PC-9 (cell line): ENCODE data around the gene CPA3. TPM values are rescaled to one million over a fixed set of nuclear protein-coding genes. Genes with fewer than 3 reads are reported as not detected.
A peak's percentile ranks its signal among the peaks of the same experiment; 100 is the strongest.

Experiments used
- BruUV-seq: library from RNA; stranded (reverse); fragments of 400-500 nt; replicated peaks from 2 replicates; lab custom pipeline; 2021; lab: Mats Ljungman, UMichigan
- CTCF ChIA-PET: fragments of 300-600 bp; sonication (Branson Sonifier 250); formaldehyde crosslinking; loops from one replicate; lab custom pipeline; 2022; ENCODE audit warnings: antibody characterized with exemption; lab: Charles Lee
- POLR2A ChIA-PET: fragments of 300-600 bp; sonication (Branson Sonifier 250); formaldehyde crosslinking; loops from one replicate; lab custom pipeline; 2022; ENCODE audit warnings: antibody characterized with exemption; ENCODE audit not compliant: unreplicated experiment; lab: Charles Lee
- DNase-seq, 2 experiments: peaks; one replicate each; pipeline versions ENCODE4 v3.0.0 to v3.0.0-alpha.2; 2015 to 2022; ENCODE audit warnings: mixed read lengths in 1 of 2
- H2AFZ ChIP-seq: fragments of 200-600 bp; sonication (generic); 2 replicates; pipeline ENCODE4 v1.8.1; 2017; ENCODE audit warnings: antibody characterized with exemption
- H3F3A ChIP-seq: fragments of 200-600 bp; sonication (generic); 2 replicates; pipeline ENCODE4 v1.8.1; 2017; ENCODE audit warnings: antibody characterized with exemption, mild to moderate bottlenecking, low read depth; ENCODE audit not compliant: insufficient read depth
- H3K27ac ChIP-seq: fragments of 200-600 bp; sonication (generic); 2 replicates; pipeline ENCODE4 v1.6.1; 2016; ENCODE audit warnings: mixed run types
- H3K27me3 ChIP-seq: fragments of 200-600 bp; sonication (generic); 2 replicates; pipeline ENCODE4 v1.6.1; 2016; ENCODE audit warnings: low read depth, mixed run types; ENCODE audit not compliant: insufficient read depth
- H3K36me3 ChIP-seq: fragments of 200-600 bp; sonication (generic); 2 replicates; pipeline ENCODE4 v1.6.1; 2016; ENCODE audit warnings: low read depth, mixed run types
- H3K4me1 ChIP-seq: fragments of 200-600 bp; sonication (generic); replicated peaks from 2 replicates; pipeline ENCODE4 v1.6.1; 2016; ENCODE audit warnings: mixed run types; ENCODE audit not compliant: insufficient read depth
- H3K4me2 ChIP-seq: fragments of 200-600 bp; sonication (generic); 2 replicates; pipeline ENCODE4 v1.6.1; 2017; ENCODE audit warnings: mixed run types
- H3K4me3 ChIP-seq: fragments of 200-600 bp; sonication (generic); 2 replicates; pipeline ENCODE4 v1.6.1; 2016; ENCODE audit warnings: mixed run types
- H3K79me2 ChIP-seq: fragments of 200-600 bp; sonication (generic); 2 replicates; pipeline ENCODE4 v1.6.1; 2017; ENCODE audit warnings: low read depth, mixed run types
- H3K9me2 ChIP-seq: fragments of 200-600 bp; sonication (generic); 2 replicates; pipeline ENCODE4 v1.8.1; 2017; ENCODE audit warnings: mild to moderate bottlenecking; ENCODE audit not compliant: insufficient read depth
- H3K9me3 ChIP-seq: fragments of 200-600 bp; sonication (generic); 2 replicates; pipeline ENCODE4 v1.8.1; 2016; ENCODE audit warnings: low read depth; ENCODE audit not compliant: insufficient read depth
- H4K20me1 ChIP-seq: fragments of 200-600 bp; sonication (generic); 2 replicates; pipeline ENCODE4 v1.8.1; 2017; ENCODE audit not compliant: insufficient read depth
- CTCF ChIP-seq: fragments of 200-600 bp; sonication (generic); conservative IDR thresholded peaks from 2 replicates; pipeline ENCODE4 v1.6.1; 2017; ENCODE audit warnings: mixed run types, antibody characterized with exemption, mild to moderate bottlenecking, moderate library complexity
- EZH2 ChIP-seq: fragments of 200-600 bp; sonication (generic); IDR thresholded peaks from 2 replicates; pipeline ENCODE4 v1.8.0; 2017; ENCODE audit warnings: antibody characterized with exemption, low read depth
- intact Hi-C: fragments of 100-400 bp; cut with micrococcal nuclease; formaldehyde crosslinking; loops from one replicate; pipeline ENCODE4 v1.10.0; 2022; ENCODE audit not compliant: unreplicated experiment
- total RNA-seq: library from RNA; stranded (reverse); gene quantifications from 2 replicates; pipeline ENCODE4 v1.2.3, GENCODE V29; 2021

The CPA3 gene
- total RNA-seq, 1 experiment from 2014 or later: not detected

- ChIA-PET POLR2A (no interaction called here), CTCF (no interaction called here)
- no peak overlapping the region for H2AFZ ChIP-seq
- no peaks in the 10 kb centered on the region for H4K20me1 ChIP-seq
- no peaks in the 10 kb centered on the region for H3K9me3 ChIP-seq
- no peak for TF ChIP-seq CTCF
- TF ChIP-seq EZH2: no peak
- H3K9me2 ChIP-seq: no peaks in the 10 kb centered on the region
- no TSS peak for BruUV-seq
- 0 out of 2 replicates have a peak, but pooled peaks cover 3% of the 10 kb centered on the region for H3K4me1 ChIP-seq
- H3K4me2 ChIP-seq: no peak overlapping the region
- H3K27me3 ChIP-seq: no peaks in the 10 kb centered on the region
- no peak overlapping the region for H3K27ac ChIP-seq
- H3F3A ChIP-seq: no peaks in the 10 kb centered on the region
- no peak overlapping the region for H3K4me3 ChIP-seq
- H3K36me3 ChIP-seq: no peaks in the 10 kb centered on the region
- intact Hi-C loops: loop anchor here (10.0 kb wide), 1 partner anchor 436 kb away; no protein-coding TSS in a partner anchor
- H3K79me2 ChIP-seq: no peaks in the 10 kb centered on the region
- no peak for DNase-seq
Measured at GRCh38 chr3:148940983-148941382, 75.9 kb downstream of the CPA3 start.

- DNase-seq: peak; percentile 34 to 72
- POLR2A ChIA-PET: no interaction called here
- no peaks in the 10 kb centered on the region for H3F3A ChIP-seq
- no peaks in the 10 kb centered on the region for H3K36me3 ChIP-seq
- H2AFZ ChIP-seq: no peak overlapping the region
- no peaks in the 10 kb centered on the region for H3K27me3 ChIP-seq
- no peak overlapping the region for H3K27ac ChIP-seq
- H3K4me1 ChIP-seq: 0 out of 2 replicates have a peak, but pooled peaks cover 3% of the 10 kb centered on the region
- CTCF ChIA-PET: interaction anchor here (0.7 kb wide), 1 partner anchor 418 kb away, joined by 17 read pairs; no protein-coding TSS in a partner anchor
- H3K4me2 ChIP-seq: no peak overlapping the region
- TF ChIP-seq EZH2 (no peak), CTCF (peak; percentile 80)
- intact Hi-C loops: loop anchor here (1.0 to 10.0 kb wide), 4 partner anchors 82 to 563 kb away; no protein-coding TSS in a partner anchor
- no peaks in the 10 kb centered on the region for H3K9me3 ChIP-seq
- H4K20me1 ChIP-seq: no peaks in the 10 kb centered on the region
- BruUV-seq: no TSS peak
- H3K79me2 ChIP-seq: no peaks in the 10 kb centered on the region
- H3K9me2 ChIP-seq: no peaks in the 10 kb centered on the region
- no peak overlapping the region for H3K4me3 ChIP-seq
Measured at GRCh38 chr3:148943506-148944205, 78.6 kb downstream of the CPA3 start.

GRCh38 chr3:148945116-148945515 is 80.0 kb downstream of the CPA3 start:
- Histone ChIP-seq H3K4me1 (0 out of 2 replicates have a peak, but pooled peaks cover 3% of the 10 kb centered on the region), H3K9me3 (no peaks in the 10 kb centered on the region), H3F3A (no peaks in the 10 kb centered on the region), H3K4me2 (no peak overlapping the region), H3K27ac (no peak overlapping the region), H3K36me3 (no peaks in the 10 kb centered on the region), H3K27me3 (no peaks in the 10 kb centered on the region), H3K79me2 (no peaks in the 10 kb centered on the region), H2AFZ (no peak overlapping the region), H4K20me1 (no peaks in the 10 kb centered on the region), H3K4me3 (no peak overlapping the region), H3K9me2 (no peaks in the 10 kb centered on the region)
- TF ChIP-seq CTCF (no peak), EZH2 (no peak)
- POLR2A ChIA-PET: no interaction called here
- BruUV-seq: no TSS peak
- intact Hi-C loops: loop anchor here (10.0 kb wide), 1 partner anchor 440 kb away; no protein-coding TSS in a partner anchor
- no peak for DNase-seq
- CTCF ChIA-PET: no interaction called here

Other genes with a start within 250 kb of the CPA3 start
- not detected in 2 replicates for gene AGTR1, start 167.4 kb upstream of the CPA3 start, total RNA-seq
- gene CPB1, start 37.5 kb upstream of the CPA3 start, total RNA-seq: not detected in 2 replicates
- gene GYG1, start 126.2 kb downstream of the CPA3 start, total RNA-seq: 16.5 and 20.3 TPM in 2 replicates
- gene HLTF, start 221.2 kb downstream of the CPA3 start, total RNA-seq: 32.2 and 38.3 TPM in 2 replicates